Measurements from ENCODE around the gene FARP1.
"Not testable (repeated sequence)": the region's sequence is repeated elsewhere in the genome, so short reads cannot be mapped to it uniquely, and the experiment has no call there.

FARP1 gene

GRCh38 chr13:98225036-98225940, 82.4 kb downstream of the FARP1 start:
- DNase-seq (ENCODE audit: low spot score) = no peak

DNA sequence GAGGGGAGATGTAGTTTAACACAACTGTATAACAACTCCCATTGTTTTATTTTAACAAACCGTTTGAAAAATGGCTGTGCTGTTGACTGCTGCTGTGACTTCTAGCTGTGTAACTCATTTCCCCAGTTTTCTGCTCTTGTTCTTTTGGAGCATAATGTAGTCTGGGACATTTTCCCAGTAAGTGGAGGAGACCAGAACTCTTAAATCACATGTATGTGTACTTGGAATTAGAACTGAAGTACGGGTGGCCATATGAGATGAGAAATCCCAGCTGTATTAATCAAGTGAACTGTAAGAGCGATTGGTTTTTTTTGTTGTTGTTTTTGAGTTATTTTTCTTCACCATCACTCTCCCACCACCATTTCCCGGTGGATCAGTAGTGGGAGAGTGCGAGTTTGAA, 83.6 kb downstream of the FARP1 start:
- DNase-seq (ENCODE audit: low spot score) = no peak

- no peak for DNase-seq (ENCODE audit: low spot score)
Measured at GRCh38 chr13:98228661-98229341, 85.9 kb downstream of the FARP1 start.

GRCh38 chr13:98230762-98231161, 87.9 kb downstream of the FARP1 start:
- not testable (repeated sequence) for DNase-seq (ENCODE audit: low spot score)

- DNase-seq (ENCODE audit: low spot score) = no peak
Measured at GRCh38 chr13:98232456-98232855, 89.6 kb downstream of the FARP1 start.

DNA sequence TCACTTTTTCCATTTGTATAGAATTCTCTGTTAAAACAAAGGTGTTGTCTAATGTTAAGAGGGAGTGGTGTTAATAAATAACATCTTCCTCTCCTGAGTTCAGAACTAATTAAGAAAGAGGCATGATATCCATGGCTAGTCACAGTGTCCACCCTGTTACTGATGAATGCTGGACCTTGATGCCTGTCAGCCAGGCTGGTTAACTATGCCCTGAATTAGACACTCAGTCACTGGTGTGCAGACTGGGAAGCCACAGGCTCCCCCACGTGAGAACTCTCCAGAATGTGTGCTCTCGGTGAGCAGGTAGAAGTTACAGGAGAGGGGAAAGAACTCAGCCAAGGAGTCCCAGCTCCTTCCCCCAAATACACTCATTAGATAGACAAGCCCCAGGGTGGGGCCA, 90.2 kb downstream of the FARP1 start:
- DNase-seq (ENCODE audit: low spot score) = no peak

DNA sequence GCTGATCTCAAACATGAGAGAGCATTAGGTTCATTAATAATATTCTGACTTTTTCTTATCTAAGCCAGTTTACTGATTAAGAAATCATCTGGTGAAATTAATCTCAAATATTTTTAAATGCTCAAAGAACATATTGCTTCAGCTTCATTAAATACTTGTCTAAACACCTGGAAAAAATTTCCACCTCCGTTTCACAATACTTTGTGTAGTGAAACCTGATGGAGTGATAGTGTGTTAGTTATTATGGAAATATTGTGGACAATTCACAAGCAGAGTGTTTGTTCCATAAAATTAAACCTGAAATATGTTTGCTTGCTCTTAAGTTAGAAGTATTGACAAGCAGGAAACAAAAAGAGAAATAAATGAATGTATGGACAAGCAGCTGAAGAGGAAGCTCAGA, 91.5 kb downstream of the FARP1 start:
- no peak for DNase-seq (ENCODE audit: low spot score)

DNA sequence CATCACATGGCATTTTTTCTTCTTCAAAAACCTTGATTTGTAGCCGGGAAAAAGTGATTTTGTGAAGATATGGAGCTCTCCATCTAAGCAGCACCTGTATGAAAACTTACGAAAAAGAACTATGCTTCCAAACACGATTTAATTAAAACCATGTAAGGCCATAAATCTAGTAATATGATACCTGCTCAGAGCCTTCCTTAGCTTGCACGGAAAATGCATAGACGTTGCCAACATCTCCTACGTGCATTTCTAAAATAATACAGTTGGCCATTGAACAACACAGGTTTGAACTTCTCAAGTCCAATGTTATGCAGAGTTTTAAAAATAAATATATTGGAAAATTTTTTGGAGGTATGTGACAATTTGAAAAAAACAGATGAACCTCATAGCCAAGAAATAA, 93.3 kb downstream of the FARP1 start:
- no peak for DNase-seq (ENCODE audit: low spot score)

DNA sequence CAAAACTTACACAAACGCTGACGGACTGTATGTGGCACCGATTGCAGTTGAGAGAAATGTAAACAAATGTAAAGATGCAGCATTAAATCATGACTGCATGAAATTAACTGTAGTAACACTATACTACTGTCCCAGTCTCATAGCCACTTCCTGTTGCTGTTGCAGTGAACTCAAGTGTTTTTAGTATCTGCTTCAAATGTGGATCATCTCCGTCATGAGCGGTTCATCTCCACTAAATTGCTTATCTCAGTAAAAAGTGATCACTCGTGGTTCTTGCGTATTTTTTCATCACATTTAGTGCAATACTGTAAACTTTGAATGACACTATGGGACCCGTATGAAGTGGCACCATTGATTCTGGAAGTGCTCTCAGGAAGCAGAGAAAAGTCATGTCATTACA, 94.4 kb downstream of the FARP1 start:
- DNase-seq (ENCODE audit: low spot score) = no peak

DNA sequence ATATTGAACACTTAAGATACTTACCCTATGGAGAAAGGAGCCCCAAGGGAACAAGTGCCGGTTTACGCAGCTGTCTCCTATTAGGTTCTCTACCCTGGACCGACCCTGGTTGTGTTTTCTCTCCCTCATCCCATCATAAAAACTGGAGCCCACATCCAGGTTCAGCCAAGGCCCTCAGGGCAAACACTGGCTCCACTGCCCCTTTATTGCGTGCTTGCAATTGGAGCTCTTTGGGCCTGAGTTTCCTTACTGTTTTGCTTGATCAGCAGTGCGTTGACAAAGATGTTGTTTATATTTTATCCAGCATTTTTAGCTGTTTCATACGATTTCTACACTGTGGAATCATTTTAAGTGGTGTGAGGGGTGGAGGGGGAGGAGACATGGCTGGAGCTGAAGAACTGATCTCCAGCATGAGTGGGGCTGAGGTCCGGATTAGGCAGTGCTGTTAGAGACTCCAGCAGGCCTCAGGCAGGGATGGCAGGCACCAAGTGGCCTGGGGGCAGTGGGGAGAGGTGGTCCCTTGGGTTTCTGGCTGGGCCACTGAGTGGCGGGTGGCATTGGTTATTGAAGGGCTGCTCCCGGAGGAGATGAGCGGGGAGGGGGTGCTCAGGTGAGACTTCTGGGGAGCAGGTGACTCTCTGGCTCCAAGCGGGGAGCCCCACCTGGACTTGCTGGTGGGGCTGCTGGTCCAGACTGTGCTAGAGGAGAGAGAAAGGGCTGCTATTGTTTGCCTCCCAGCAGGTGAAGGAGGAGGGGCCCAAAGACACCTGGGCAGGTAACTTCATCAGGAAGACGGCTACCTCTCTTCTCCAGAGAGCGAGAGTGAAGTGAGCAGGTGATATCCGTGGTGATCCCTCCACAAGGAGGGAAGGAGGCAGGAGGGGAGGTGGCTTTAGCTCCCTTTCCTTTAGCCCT, 96.5 kb downstream of the FARP1 start:
- no peak for DNase-seq (ENCODE audit: low spot score)

GRCh38 chr13:98240135-98240534, 97.2 kb downstream of the FARP1 start:
- DNase-seq (ENCODE audit: low spot score) = no peak

DNA sequence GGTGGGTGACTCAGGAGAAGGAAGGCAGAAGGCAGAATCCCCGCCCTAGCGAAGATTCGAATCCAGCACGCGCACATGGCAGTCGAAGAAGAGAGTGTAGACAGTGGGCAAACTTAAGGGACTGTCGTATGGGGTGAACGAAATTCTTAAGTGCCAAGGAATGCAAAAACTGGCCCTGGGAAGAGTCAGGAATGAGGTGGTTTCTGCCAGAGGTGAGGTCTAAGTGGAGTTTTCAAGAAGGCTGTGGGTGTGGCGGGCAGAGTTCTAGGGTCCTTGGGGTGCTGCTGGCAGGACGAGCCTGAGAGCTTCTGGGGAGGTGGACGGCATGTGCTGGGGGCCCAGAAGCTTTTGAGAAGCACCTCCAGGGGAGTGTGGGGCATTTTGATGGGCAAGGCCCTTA, 98.1 kb downstream of the FARP1 start:
- DNase-seq (ENCODE audit: low spot score) = no peak

GRCh38 chr13:98241976-98242375, 99.1 kb downstream of the FARP1 start:
- no peak for DNase-seq (ENCODE audit: low spot score)

DNA sequence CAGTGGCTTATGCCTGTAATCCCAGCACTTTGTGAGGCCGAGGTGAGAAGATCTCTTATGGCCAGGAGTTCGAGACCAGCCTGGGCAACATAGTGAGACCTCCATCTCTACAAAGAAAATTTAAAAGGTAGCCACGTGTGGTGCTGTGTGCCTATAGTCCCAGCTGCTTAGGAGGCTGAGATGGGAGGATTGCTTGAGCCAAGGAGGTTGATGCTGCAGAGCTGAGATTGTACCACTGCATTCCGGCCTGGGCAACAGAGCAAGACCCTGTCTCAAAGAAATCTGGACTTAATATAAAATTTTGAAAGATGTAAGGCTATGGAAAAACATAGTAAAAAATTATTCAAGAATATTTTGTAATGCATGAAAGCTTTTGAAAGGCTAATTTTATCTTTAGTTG, 99.5 kb downstream of the FARP1 start:
- no peak for DNase-seq (ENCODE audit: low spot score)

DNA sequence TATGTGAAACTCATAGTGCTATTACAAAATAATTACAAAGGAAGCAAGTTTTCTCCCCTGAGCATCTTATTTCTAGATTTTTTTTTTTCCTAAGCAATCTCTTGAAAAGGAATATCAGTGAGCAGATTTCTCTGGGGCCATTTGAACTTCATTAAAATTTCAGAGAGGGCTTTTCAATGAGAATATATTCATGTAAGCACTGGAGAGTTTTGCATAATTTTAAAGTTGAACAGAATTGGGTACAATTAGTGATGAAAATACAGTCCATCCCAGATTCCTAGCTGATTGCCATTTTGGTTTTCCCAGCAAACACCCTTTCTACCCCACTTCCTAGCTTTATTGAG, 101.0 kb downstream of the FARP1 start:
- no peak for DNase-seq (ENCODE audit: low spot score)

DNA sequence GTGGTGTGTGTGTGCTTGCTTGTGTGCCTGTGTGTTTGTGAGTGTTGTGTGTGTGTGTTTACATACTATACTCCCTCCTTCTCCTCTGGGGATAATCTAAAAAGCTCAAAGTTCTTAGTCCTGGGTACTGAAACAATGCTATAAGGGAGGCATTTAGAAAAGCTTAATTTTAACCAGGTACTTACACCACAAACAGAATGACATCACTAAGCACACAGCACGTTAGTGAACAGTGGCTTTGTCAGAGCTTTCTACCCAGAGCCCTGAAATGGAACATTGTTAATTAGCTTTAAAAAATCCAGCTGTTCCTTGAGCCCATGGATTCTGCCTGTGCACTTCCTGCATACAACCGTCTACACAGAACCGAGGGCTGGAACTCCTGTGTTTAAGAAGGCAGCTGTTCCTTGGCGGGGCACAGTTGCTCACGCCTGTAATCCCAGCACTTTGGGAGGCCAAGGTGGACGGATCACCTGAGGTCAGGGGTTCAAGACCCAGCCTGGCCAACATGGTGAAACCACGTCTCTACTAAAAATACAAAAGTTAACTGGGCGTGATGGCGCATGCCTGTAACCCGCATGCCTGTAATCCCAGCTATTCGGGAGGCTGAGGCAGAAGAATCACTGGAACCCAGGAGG, 103.8 kb downstream of the FARP1 start:
- DNase-seq (ENCODE audit: low spot score) = no peak

DNA sequence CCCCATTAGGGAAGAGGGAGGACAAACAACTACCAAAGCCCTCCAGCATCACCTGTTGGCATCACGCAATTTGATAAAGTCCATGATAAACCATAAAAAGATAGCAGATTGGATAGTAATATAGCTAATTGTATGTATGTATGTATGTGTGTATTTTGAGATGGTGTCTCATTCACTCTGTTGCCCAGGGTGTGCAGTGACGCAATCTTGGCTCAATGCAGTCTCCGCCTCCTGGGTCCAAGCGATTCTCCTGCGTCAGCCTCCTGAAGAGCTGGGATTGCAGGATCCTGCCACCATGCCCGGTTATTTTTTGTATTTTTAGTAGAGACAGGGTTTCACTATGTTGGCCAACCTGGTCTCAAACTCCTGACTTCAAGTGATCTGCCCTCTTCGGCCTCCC, 108.8 kb downstream of the FARP1 start:
- DNase-seq (ENCODE audit: low spot score) = no peak

DNA sequence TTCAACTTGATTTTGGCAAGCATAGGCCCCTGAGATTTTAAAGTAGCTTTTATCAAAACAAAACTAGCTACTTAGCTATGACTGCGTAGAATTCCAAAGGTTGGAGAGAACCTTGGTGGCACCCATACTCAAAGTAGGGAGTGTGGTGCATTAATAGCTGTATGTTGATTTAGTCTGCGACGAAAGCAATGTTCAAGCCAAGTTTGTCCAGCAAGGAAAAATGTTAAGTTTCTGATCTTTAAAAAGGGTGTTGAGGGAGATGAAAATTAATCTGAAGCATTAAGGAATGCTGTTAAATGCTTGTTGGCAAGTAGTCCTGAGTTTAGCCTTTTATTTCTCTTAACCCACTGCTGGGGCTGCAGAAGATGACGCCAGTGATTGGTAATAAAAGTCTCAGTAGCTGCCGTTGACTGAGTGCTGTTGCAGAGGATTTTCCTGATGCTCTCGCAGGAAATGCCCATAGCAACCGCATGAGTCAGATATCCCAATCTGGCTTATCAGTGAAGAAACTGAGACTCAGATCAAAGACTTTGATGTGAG, 110.1 kb downstream of the FARP1 start:
- DNase-seq (ENCODE audit: low spot score) = no peak

GRCh38 chr13:98253526-98253925, 110.6 kb downstream of the FARP1 start:
- no peak for DNase-seq (ENCODE audit: low spot score)

- no peak for DNase-seq (ENCODE audit: low spot score)
Measured at GRCh38 chr13:98254513-98254912, 111.6 kb downstream of the FARP1 start.

GRCh38 chr13:98258226-98258625, 115.3 kb downstream of the FARP1 start:
- no peak for DNase-seq (ENCODE audit: low spot score)
